Fibroblast of villous mesenchyme (primary cell): ENCODE measurements around the gene OSBP. TPM values are rescaled to one million over a fixed set of nuclear protein-coding genes. Genes with fewer than 3 reads are reported as not detected.
A peak's percentile ranks its signal among the peaks of the same experiment; 100 is the strongest.

ENCODE experiments used
- DNase-seq: peaks from one replicate; pipeline ENCODE4 v3.0.0-alpha.2; 2010; ENCODE audit warnings: low read depth
- H3K4me3 ChIP-seq: 2 replicates; pipeline ENCODE4 v1.5.1; 2011; ENCODE audit warnings: low read depth, mild to moderate bottlenecking, low read length
- total RNA-seq: library from RNA; depleted of rRNA; stranded (reverse); fragments of >200 nt; gene quantifications from 2 replicates; pipeline ENCODE4 v1.2.3, GENCODE V29; 2012
- TF ChIP-seq, protein P1 (sequence below): IDR thresholded peaks from 2 replicates; pipeline ENCODE4 v1.5.1; 2012; ENCODE audit warnings: low read depth, mild to moderate bottlenecking, low read length; ENCODE audit not compliant: insufficient read depth

OSBP gene
- total RNA-seq, 1 donor: 44.0 TPM

GRCh38 chr11:59562292-59562691 lies 53.3 kb downstream of the OSBP start:
- no peak for DNase-seq
- H3K4me3 ChIP-seq: no peak overlapping the region

GRCh38 chr11:59560702-59561473 lies 54.7 kb downstream of the OSBP start:
- DNase-seq: peak; percentile 83
- TF ChIP-seq, protein P1, sequence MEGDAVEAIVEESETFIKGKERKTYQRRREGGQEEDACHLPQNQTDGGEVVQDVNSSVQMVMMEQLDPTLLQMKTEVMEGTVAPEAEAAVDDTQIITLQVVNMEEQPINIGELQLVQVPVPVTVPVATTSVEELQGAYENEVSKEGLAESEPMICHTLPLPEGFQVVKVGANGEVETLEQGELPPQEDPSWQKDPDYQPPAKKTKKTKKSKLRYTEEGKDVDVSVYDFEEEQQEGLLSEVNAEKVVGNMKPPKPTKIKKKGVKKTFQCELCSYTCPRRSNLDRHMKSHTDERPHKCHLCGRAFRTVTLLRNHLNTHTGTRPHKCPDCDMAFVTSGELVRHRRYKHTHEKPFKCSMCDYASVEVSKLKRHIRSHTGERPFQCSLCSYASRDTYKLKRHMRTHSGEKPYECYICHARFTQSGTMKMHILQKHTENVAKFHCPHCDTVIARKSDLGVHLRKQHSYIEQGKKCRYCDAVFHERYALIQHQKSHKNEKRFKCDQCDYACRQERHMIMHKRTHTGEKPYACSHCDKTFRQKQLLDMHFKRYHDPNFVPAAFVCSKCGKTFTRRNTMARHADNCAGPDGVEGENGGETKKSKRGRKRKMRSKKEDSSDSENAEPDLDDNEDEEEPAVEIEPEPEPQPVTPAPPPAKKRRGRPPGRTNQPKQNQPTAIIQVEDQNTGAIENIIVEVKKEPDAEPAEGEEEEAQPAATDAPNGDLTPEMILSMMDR: no peak

More at GRCh38 chr11:59562292-59562691, 53.3 kb downstream of the OSBP start:
- TF ChIP-seq, protein P1: no peak

GRCh38 chr11:59560290-59560701 lies 55.3 kb downstream of the OSBP start:
- peak; percentile 77 for DNase-seq
- H3K4me3 ChIP-seq: peak overlapping the region; percentile 98
- TF ChIP-seq, protein P1: no peak

More at GRCh38 chr11:59560702-59561473, 54.7 kb downstream of the OSBP start:
- peak overlapping the region; percentile 98 for H3K4me3 ChIP-seq

GRCh38 chr11:59559886-59560285 lies 55.7 kb downstream of the OSBP start:
- no peak for DNase-seq
- peak overlapping the region; percentile 98 for H3K4me3 ChIP-seq
- TF ChIP-seq, protein P1: no peak

DNA sequence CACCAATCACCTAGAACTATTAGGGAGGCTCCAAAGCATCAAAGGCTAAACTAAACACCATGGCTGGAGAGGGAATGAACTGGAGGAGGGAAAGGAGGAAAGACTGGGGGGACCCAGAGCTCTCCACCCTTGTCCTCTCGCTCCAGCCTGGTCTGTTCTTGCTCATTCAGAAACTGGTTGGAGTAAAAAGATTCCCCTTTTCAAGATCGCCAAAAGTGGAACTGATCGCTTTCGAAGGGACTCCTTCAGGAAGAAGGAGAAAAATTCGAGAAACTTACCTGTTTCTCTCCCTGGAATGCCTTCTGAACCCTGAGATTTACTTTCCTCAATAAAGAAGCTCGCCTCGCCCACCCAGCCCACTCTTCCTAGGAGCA lies 57.3 kb downstream of the OSBP start:
- TF ChIP-seq, protein P1: no peak
- no peak overlapping the region for H3K4me3 ChIP-seq
- DNase-seq: no peak

GRCh38 chr11:59556917-59557348 lies 58.6 kb downstream of the OSBP start:
- peak; percentile 49 for DNase-seq
- TF ChIP-seq, protein P1: no peak
- H3K4me3 ChIP-seq: peak overlapping the region; percentile 32
